GM18499 (cell line): Measurements from ENCODE around the gene SMIM45.

Experiments used
- ATAC-seq: cut with Tn5 transposase; IDR thresholded peaks from one replicate; pipeline ENCODE4 v1.9.1; 2021; ENCODE audit warnings: moderate number of reproducible peaks; ENCODE audit not compliant: insufficient read depth, unreplicated experiment

SMIM45 gene

DNA sequence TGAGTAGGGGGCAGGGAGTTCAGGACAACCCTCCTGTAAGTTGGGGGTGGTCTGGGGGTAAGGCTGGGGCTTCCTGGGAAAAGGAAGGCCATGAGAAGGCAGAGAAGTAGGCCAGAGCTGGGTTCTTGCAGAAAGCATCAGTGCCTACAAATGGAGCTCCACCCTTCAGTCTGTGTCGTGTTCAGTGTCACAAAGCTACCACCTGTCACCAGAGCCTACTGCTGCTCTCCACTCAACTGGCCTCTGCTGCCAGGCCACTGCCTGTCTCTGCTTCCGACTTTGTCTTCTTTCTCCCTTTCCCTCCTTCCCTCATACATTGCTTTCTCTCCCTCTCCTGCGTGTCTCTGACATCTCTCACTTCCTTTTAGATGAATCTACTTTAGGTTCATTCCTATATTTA lies 43.3 kb downstream of the SMIM45 start:
- ATAC-seq: no peak

DNA sequence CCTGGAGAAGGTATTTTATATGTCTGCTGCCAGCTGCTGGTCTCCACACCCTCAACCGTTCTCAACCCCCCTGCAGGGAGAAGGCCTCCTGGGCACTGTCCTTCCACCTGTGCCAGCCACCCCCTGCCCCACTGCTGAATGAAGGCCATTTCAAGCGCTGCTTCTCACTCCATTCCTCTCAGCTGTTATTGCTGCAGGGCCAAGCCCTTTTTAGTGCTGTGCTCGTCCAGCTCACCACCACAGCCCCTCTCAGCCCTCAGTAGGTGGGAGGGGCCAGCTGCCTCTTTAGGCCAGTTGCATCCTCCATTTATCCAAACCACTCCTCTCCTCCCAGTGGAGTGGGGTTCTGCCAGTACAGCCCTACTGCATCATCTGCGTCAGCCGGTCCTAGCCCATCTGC lies 44.9 kb downstream of the SMIM45 start:
- ATAC-seq: no peak

DNA sequence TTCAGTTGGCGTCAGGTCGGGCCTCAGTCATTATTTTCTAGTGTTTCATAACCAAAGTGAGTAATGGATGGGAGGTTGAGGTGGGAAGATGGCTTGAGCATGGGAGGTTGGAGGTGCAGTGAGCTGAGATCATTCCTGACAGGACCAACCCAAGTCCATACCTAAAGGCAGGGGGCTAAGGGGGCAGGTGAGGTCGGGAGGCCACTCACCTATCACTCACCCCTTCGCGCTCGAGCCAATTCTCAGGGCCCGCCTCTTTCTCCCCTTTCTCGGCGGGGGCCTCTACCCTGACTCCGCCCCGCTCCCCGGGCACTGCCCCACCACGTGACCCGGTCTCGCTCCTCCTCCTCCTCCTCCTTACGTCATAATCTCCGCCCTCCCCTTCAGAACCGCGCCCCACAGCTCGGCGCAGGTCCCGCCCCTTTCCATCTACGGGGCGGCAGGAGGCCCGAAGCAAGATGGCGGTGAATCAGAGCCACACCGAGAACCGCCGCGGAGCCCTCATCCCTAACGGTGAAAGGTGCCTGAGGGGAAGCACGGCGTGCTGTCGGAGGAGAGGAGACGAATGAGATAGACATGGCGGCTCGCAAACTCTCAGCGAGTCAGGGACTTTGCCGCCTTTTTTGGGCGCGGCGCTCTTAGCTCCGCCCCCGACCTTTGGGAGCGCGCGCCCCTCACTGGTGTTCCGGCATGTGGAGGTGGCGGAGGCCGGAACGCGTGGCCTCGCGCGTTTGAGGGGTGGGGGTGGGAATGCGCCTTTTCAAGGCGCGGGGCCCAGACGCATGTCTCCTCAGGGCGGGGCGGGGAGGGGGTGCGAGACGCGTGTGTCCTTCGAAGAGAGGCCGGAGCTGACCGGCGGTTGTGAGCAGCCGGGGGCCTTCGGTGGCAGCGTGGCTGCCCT lies 46.7 kb downstream of the SMIM45 start, which contains the start of gene WBP2NL:
WBP2NL (plus strand) TSS at position 428 of the 901 bp plus-strand sequence; CDS start at position 459, 31 bp downstream.
- ATAC-seq: no peak

DNA sequence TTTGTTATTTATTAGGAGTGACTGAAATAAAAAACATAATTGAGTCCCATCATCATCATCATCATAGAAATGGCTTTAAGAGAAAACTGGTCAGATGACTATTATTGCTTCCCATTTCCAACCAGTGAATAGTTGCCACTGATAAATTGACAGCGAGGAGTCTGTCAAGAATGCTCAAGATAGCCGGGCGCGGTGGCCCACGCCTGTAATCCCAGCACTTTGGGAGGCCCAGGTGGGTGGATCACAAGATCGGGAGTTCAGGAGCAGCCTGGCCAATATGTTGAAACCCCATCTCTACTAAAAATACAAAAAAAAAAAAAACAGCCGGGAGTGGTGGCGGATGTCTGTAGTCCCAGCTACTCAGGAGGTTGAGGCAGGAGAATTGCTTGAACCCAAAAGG lies 48.5 kb downstream of the SMIM45 start:
- ATAC-seq: no peak

DNA sequence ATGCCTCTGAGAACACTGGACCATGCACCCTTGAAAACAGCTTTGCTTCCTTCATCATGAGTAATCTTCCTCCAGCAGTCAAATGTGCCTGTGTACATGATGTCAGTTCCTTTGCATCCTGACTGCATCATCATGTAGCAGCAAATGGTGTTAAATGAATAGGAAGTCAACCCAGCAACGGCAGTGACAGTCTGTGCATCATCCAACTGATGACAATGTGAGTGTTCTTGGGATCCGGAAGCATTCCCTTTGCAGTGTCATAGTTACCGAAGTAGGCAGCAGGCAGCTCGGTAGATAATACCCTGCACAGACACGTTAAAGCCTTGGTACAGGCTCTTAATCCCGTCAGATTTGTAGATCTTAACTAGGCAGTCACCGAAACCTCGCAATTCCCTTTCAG lies 49.2 kb downstream of the SMIM45 start:
- ATAC-seq: no peak

DNA sequence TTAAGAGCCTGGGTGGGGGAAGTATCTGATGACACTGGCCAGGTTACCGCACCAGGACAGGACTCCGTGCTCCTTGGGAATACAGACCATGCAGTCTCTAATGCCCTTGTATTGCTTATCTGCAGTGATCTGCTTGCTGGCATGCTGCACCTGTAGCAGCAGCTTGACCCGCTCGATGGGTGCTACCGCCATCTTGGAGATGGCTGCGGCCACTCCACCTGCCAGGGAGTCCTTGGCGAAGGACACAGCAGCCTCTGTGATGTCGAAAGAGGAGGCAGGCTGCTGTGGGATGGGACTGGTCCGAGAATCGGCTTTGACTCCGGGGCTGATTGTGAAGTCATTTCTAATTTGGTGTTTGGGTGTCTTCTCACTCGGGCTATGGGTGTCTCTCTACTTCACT lies 49.8 kb downstream of the SMIM45 start:
- ATAC-seq: no peak

DNA sequence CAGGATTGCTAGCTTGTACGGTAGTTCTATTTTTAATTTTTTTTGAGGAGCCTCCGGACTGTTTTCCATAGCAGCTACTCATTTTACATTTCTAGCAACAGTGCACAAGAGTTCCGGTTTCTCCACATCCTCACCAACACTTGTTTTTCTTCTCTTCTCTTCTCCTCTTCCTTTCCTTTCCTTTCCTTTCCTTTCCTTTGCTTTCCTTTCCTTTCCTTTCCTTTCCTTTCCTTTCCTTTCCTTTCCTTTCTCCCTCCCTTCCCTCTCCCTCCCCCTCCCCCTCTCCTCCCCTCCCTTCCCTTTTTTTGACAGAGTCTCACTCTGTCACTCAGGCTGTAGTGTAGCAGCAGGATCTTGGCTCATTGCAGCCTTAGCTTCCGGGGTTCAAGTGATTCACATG lies 56.0 kb downstream of the SMIM45 start:
- ATAC-seq: no peak
